ENCODE measurements around the gene DOK7.

DNA sequence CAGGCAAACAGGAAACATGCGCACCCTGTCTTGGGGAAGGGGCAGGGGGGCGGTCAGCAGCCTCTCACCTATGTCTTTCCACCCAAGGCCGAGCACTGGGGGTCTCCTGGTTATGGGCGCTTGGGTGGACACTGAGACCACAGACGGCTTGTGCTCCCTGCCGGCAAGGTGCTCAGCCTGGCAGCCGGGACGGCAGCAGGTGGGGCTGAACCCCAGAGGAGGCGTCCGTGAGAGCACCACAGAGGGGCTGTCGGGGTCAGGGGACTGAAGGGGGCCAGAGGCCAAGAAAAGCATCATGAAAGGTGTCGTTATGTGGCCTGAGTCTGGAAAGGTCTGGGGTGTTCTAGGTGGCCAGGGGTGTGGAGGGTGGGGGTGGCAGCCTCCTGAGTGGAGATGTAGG lies 19.6 kb downstream of the DOK7 start:
- TF ChIP-seq POLR2AphosphoS5 (IDR thresholded peaks at IDR 0.05; ENCODE audit: borderline replicate concordance, low read depth, low read length) (no peak), FOXP2 (optimal IDR thresholded peaks at IDR 0.05; ENCODE audit: control extremely low read depth, extremely low read length, insufficient read depth) (no peak)
